ENCODE measurements around the gene EPB41. TPM values are rescaled to one million over a fixed set of nuclear protein-coding genes. Genes with fewer than 3 reads are reported as not detected.

EPB41 gene
- total and polyA plus RNA-seq, 9 donors, result 11.2 to 56.4 (median 29.9) TPM

- Histone ChIP-seq H3K27me3 (no peaks in the 10 kb centered on the region), H3K36me3 (no peaks in the 10 kb centered on the region), H3K4me1 (ENCODE audit: insufficient read depth) (peaks cover 8% of the 10 kb centered on the region), H3K27ac (no peak overlapping the region), H3K4me3 (no peak overlapping the region), H3K9me3 (no peaks in the 10 kb centered on the region)
- intact Hi-C loops (cut with DNase I), result loop anchor here in 3 of 4 donors (5.0 to 10.0 kb wide), 3 partner anchors 143 to 236 kb away; partner anchors contain the start of gene TMEM200B (in 3 of the 3)
- DNase-seq, result no peak
- TF ChIP-seq EP300 (IDR thresholded peaks at IDR 0.05) (no peak), POLR2A (IDR thresholded peaks at IDR 0.05) (no peak)
- TF ChIP-seq, protein P1, sequence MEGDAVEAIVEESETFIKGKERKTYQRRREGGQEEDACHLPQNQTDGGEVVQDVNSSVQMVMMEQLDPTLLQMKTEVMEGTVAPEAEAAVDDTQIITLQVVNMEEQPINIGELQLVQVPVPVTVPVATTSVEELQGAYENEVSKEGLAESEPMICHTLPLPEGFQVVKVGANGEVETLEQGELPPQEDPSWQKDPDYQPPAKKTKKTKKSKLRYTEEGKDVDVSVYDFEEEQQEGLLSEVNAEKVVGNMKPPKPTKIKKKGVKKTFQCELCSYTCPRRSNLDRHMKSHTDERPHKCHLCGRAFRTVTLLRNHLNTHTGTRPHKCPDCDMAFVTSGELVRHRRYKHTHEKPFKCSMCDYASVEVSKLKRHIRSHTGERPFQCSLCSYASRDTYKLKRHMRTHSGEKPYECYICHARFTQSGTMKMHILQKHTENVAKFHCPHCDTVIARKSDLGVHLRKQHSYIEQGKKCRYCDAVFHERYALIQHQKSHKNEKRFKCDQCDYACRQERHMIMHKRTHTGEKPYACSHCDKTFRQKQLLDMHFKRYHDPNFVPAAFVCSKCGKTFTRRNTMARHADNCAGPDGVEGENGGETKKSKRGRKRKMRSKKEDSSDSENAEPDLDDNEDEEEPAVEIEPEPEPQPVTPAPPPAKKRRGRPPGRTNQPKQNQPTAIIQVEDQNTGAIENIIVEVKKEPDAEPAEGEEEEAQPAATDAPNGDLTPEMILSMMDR (IDR thresholded peaks at IDR 0.05), result no peak
- WGBS, 3 donors, result 91 to 97% (median 96%) methylated on average over 7 of the region's 7 CpGs
These were observed 25.5 kb upstream of the EPB41 start for GRCh38 chr1:28888915-28889314.

DNA sequence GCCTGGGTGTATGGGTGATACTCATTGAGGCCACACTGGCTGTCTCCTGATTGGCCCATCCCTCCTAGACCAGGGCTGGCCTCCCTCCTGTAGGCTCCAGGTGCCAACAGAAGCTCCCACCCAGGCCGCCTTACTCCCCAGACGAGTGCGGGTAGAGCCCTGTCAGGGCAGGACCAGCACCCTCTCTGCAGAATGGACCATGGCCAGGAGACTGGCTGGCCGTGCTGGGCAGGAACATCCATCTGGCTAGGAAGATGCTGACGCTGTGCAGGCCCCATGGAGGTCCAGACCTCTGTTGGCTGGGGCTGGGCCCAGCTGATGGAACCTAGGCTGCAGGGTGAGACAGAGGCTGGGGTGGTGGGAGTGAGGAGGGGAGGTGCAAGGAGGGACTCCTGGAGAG, 25.0 kb upstream of the EPB41 start:
- Histone ChIP-seq H3K4me3 (no peak overlapping the region), H3K36me3 (no peaks in the 10 kb centered on the region), H3K27ac (no peak overlapping the region), H3K27me3 (no peaks in the 10 kb centered on the region), H3K4me1 (ENCODE audit: insufficient read depth) (peaks cover 7% of the 10 kb centered on the region), H3K9me3 (no peaks in the 10 kb centered on the region)
- intact Hi-C loops (cut with DNase I), result loop anchor here in 3 of 4 donors (5.0 to 10.0 kb wide), 3 partner anchors 143 to 235 kb away; partner anchors contain the start of gene TMEM200B (in 3 of the 3)
- TF ChIP-seq POLR2A (IDR thresholded peaks at IDR 0.05) (no peak), EP300 (IDR thresholded peaks at IDR 0.05) (no peak)
- TF ChIP-seq, protein P1 (IDR thresholded peaks at IDR 0.05), result no peak
- 83 to 94% (median 92%) methylated on average over 5 of the region's 5 CpGs for WGBS, 3 donors
- no peak for DNase-seq

DNA sequence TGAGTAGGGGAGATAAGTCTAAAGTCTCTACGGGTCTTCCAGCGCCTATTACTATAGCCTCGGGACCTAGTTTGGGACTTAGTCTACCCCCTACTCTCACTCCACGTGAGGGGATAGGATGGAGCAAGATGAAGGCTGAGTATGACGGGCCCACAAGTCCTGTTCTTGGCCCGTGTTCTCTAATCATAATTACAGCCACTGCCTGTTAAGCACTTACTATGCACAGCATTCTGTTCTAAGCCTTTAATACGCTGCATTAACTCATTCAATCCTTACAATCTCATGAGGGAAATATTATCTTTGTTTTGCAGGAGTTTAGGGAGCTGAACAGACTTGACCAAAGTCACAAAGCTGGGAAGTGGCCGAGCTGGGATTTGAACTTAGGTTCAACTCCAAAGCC, 23.9 kb upstream of the EPB41 start:
- Histone ChIP-seq H3K4me1 (ENCODE audit: insufficient read depth) (peaks cover 5% of the 10 kb centered on the region), H3K4me3 (no peak overlapping the region), H3K27me3 (no peaks in the 10 kb centered on the region), H3K36me3 (no peaks in the 10 kb centered on the region), H3K9me3 (no peaks in the 10 kb centered on the region), H3K27ac (no peak overlapping the region)
- WGBS, 3 donors, result 76 to 87% (median 85%) methylated on average over 8 of the region's 8 CpGs
- DNase-seq, result no peak
- TF ChIP-seq EP300 (IDR thresholded peaks at IDR 0.05) (no peak), POLR2A (IDR thresholded peaks at IDR 0.05) (no peak)
- TF ChIP-seq, protein P1 (IDR thresholded peaks at IDR 0.05), result no peak
- intact Hi-C loops (cut with DNase I), result loop anchor here in 1 of 4 donors (5.0 kb wide), 1 partner anchor 142 kb away; no protein-coding TSS in a partner anchor

DNA sequence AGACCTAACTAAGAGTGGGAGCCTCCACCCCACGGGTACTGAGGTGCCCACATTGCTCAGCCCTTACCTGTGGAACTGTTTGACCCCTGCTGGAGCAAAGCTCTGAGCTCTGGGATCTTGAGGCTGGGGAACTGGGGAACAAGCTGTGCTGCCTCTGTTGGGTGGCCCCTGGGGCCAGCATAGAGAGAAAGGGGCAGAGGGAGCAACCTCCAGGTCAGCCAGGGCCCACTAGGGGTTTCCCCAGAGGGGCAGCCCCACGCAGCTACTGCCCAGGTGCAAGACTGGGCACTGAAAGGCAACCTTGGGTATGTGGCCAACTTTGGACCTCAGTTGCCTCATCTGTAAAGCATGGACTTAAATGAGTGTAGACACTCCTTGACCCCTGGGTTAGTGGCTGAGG, 23.5 kb upstream of the EPB41 start:
- no peak for DNase-seq
- Histone ChIP-seq H3K27me3 (no peaks in the 10 kb centered on the region), H3K4me3 (no peak overlapping the region), H3K9me3 (no peaks in the 10 kb centered on the region), H3K27ac (no peak overlapping the region), H3K36me3 (no peaks in the 10 kb centered on the region), H3K4me1 (ENCODE audit: insufficient read depth) (peaks cover 5% of the 10 kb centered on the region)
- TF ChIP-seq EP300 (IDR thresholded peaks at IDR 0.05) (no peak), POLR2A (IDR thresholded peaks at IDR 0.05) (no peak)
- TF ChIP-seq, protein P1 (IDR thresholded peaks at IDR 0.05), result no peak
- intact Hi-C loops (cut with DNase I), result loop anchor here in 1 of 4 donors (5.0 kb wide), 1 partner anchor 141 kb away; no protein-coding TSS in a partner anchor
- 78 to 100% (median 79%) methylated on average over 2 of the region's 2 CpGs for WGBS, 3 donors

Measured in ovary (tissue), 9 donors.